H54 (cell line): ENCODE data around the gene THNSL1.

Experiments used
- DNase-seq: peaks from one replicate; pipeline ENCODE4 v3.0.0; 2011; ENCODE audit warnings: low spot score, mixed read lengths; ENCODE audit not compliant: insufficient read length
- FAIRE-seq: peaks from 3 replicates; lab custom pipeline; 2011; peaks lifted over from hg19 to GRCh38; lab: Jason Lieb, UNC
- POLR2A ChIP-seq: IDR thresholded peaks from 2 replicates; pipeline ENCODE4 v1.6.1; 2011; ENCODE audit warnings: low read depth, mild to moderate bottlenecking, low read length

Gene THNSL1

DNA sequence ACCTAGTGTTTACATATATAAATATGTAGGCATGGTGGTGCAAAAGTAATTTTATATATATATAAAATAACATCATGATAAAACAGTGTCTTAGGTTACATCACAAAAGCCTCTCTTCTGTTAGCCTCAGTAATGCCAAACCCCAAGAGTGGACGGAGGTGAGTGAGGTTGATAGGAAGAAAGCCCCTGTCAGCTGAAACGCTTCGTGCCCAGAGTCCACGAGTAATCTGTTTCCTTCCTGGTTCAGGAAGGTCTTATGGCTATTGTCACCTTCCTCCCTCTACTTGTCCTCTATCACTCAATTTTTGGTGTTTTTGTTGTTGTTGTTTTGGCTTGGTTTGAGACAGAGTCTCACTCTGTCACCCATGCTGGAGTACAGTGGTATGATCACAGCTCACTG is 41.5 kb downstream of the THNSL1 start:
- TF ChIP-seq POLR2A = no peak
- DNase-seq = no peak
- FAIRE-seq = no peak

DNA sequence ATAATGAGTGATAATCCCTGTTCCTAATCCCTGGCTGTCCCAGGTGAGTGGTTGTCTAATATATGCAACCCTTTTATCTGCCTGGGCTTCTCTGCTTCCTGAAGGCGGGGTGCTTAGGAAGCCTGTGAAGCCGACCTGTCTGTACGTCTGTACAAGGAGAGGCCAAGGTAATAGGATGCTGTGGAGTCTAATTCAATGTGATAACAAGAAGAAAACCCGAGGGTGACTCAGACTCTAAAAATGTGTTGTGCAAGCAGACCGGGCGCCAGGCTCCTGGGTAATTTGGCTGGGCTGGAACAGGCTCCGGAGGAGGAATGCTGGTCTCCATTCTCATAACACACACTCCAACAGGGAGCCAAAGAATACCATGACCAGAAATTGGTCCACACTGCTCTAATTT is 43.6 kb downstream of the THNSL1 start:
- DNase-seq = peak; percentile 58
- peak; percentile 53 for FAIRE-seq
- no peak for TF ChIP-seq POLR2A

DNA sequence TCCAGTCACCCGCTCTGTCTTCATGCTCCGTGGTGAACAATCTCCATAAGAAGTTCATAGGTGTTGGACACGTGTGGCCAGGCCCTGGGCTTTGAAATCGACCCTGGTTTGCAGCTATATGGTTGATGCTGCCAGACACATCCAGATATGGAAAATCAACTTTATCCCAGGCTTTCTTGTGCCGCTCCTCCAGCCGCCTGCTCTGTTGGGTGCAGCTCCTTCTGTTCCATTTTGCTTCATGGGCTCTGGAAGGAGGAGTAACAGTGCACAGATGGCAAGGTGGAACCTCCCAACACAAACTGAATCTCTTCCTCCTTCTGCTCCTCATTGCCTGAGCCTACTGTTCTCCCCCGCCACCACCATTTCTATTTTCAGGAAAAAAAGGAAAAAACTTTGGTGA is 44.7 kb downstream of the THNSL1 start:
- TF ChIP-seq POLR2A = no peak
- no peak for FAIRE-seq
- no peak for DNase-seq

DNA sequence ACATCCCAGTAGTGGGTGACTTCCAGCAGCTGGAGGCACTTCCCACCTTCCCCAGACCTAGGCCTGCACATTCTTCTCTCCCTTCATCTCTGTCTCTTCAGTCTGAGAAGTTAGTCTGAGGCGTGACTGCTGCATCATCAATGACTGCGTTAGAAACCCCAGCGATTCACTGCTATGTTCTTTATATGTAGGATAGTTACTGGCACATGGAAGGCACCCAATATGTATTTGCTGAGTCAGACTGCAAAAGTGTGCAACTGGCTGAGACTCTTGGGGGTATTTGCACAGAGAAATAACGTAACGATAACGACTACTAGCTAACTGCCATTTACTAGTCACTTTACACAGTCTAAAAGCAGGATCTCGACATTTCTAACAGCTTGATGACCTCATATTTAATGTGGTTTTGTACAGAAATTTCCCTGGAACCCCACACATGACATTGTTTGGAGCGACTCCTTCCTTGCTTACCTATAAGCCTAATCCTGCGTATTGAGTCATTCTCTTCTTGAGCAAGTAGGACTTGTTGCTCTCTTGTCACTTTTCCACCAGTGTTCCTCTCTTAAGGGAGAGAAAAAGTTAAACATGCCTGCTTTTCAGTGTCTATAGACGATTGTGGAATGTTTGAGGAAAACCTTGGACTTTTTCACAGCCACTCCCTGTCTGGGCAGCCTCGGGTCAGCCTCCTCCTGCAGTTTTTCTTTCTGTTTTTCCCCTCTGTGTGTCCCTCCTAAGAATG is 45.5 kb downstream of the THNSL1 start:
- DNase-seq = no peak
- FAIRE-seq = no peak
- no peak for TF ChIP-seq POLR2A

DNA sequence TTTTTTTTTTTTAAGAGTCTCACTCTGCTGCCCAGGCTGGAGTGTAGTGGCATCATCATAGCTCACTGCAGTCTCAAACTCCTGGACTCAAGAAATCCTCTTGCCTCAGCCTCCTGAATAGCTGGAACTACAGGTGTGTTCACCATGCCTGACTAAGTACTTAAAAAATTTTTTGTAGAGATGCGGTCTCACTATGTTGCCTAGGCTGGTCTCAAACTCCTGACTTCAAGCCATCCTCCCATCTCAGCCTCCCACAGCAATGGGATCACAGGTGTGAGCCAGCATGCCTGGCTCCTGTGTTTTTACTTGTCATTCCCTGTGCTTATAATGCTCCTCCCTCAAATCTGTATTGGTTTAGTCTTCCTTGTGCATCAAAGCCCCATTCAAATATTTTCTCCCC is 46.7 kb downstream of the THNSL1 start:
- DNase-seq (no peak), FAIRE-seq (no peak)
- TF ChIP-seq POLR2A = no peak

DNA sequence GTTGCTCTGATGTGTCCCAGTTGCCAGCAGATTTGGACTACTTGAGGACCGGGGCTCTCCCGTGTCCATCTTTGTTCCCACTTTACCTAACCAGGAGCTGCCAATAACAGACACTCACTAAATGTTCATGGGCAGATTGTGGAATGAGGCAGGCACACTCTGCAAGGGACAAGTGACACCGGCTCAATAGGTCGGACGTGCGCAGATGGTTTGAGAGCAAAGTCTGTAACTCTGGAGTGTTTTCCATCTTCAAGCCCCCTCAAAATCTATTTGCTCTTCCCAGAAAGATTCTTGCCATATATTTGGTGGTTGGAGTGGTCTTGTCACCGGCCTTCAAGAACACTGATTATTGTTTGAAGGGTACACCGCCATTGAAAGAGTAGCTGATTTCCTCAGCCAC is 47.2 kb downstream of the THNSL1 start:
- FAIRE-seq = no peak
- DNase-seq = no peak
- no peak for TF ChIP-seq POLR2A

DNA sequence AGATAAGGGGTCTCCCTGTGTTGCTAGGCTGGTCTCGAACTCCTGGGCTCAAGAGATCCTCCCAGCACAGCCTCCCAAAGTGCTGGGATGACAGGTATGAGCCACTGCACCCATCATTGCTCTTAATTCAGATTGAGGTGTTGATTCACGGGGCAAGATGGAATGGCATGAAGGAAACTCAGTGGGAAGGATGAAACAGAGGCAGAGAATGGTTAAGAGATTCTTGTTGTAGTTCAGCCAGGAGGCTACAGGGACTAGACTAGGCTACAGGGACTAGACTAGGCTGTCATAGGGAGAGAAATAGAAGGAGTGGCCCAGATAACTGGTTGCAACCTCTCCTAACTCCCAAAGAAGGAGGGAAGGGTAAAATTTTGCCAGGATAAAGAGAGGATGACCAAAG is 48.0 kb downstream of the THNSL1 start:
- no peak for TF ChIP-seq POLR2A
- DNase-seq (no peak), FAIRE-seq (no peak)

DNA sequence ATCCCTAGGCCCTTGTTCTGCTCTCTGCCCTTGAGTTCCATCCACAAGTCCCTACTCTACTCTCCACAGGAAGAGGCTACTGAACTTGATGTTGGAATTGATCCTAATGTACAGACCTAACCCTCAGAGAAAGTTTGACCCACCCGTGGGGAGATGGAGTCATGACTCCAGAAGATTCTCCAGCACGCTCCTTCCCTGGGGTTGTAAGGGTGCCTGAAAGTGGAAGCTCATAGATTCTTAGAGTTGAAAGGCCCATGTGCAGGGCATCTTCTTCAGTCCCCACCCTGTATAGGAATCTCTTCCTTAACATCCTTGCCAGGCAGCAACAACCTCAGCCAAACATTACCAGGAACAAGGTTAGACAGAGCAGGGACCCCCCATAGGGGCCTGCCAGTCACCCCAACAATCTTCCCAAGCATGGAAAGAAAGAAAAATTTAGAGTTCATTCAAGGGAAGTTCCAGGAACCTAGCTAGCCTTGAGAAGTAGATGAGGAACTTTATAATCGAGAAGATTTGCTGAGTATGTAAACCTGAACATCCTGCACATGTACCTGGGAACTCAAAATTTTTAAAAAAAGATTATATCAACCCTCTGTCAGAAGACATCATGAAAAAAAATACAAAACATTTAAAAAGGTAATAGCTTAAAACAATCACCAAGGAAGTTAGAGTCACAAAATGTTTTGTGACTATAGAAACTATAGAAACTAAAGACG is 49.5 kb downstream of the THNSL1 start:
- no peak for FAIRE-seq
- no peak for TF ChIP-seq POLR2A

DNA sequence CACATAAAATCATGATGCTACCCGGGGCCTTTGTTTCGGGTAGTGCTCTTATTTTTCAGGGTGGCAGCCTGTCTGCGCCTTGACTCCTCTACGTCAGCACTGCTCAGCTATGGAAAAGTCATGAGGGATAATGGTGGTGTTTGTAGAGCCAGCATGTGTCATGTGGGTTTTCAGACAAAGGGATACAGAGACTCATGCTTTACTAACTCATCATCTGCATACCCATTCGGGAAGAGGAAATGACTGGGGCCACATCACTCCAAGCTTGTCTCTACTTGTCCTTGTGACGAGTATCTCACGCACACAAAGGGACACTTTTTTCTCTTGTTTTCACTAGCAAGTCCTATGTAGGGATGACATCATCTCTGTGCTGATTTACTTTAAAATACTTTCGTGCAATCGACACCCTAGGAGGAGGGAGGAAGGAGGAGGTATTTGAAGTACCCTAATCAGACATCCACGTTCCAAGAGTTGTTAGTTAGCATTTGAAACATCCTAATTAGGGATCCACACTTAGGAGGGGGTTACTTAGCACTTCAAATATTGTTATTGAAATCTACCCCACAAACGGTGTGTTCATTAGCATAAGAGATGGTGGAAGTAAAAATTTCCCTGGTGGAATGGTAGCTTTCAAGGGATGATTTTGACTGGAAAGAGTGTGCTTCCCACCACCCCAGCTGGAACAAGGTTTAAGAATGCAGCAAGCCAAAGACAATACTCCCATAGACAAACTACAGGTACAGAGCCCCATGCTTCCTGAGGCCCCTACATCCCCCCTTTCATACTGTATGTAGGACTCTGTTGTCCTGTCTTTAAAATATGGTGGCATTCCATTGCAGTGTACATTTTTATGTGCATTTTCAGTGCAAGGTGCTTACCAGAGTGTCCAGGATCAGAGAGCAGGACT is 52.0 kb downstream of the THNSL1 start:
- DNase-seq (no peak), FAIRE-seq (no peak)
- no peak for TF ChIP-seq POLR2A

More for the DNA sequence above, 49.5 kb downstream of the THNSL1 start:
- no peak for DNase-seq

DNA sequence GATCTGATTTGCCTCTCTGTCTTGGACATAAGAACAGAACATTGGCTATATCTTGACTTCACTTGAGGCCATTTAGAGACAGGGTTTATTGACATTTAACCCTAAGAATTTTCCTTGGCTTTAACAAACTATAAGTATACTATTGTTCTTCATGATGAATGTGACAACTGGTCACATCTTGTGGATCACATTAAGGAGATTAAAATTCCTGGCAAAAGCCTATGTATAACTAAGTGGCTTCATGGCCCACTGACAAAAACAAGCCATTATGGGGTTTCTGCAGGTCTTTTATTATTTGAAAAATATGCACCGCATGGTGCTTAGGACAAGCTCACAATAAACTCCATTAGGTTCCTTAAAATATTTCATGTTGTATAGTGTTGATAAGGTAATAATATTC is 54.8 kb downstream of the THNSL1 start:
- no peak for DNase-seq
- FAIRE-seq = no peak
- no peak for TF ChIP-seq POLR2A

DNA sequence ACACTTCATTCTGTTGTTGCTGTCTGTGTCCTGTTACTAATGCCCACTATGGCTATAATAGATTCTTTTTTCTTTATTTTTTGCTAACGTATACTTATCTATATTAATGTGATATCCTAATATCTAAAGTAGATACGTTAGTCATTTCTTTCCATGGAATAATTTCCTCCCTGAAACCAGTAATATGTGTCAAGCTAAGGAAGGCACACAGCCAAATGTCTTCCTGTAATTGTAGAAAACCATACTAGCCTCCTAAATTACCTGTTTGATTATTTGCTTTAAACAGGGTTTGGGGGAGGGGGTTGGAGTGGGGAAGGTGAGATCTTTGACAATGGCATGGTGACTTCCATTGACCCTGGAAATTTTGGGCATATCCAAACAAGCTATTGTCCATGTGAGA is 56.4 kb downstream of the THNSL1 start:
- FAIRE-seq (no peak), DNase-seq (no peak)
- TF ChIP-seq POLR2A = no peak

DNA sequence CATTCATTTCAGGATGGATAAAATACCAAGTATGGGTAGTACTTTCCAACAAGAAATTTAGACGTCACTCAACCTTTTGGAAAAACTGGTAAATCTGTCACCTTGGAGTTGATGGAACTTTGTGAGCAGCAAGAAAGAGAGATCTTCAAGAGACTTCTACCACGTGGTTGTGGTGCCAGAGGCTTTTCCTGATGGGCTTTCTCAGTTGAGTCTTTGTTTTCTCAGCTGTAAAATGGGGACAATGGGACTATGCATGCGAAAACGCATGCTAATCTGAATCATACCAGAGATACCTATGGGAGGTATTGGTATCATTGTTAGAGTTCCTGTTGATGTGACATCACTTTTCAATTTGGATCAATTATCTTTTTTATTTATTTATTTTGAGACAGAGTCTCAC is 59.4 kb downstream of the THNSL1 start:
- no peak for FAIRE-seq
- no peak for DNase-seq
- TF ChIP-seq POLR2A = no peak
